Mesenchymal stem cell (in vitro differentiated cells and primary cell): ENCODE data around the gene SUCO.
A peak's percentile ranks its signal among the peaks of the same experiment; 100 is the strongest.

Experiments used
- DNase-seq: peaks from one replicate; pipeline ENCODE4 v3.0.0-alpha.2; 2013
- H2AFZ ChIP-seq: one replicate; pipeline ENCODE4 v1.6.1; 2013; ENCODE audit warnings: low read depth, mild to moderate bottlenecking, control low read depth, inconsistent platforms, low read length, moderate library complexity
- H2AK5ac ChIP-seq: 2 replicates; pipeline ENCODE4 v1.6.1; 2013; ENCODE audit warnings: low read length, moderate library complexity, mild to moderate bottlenecking, inconsistent platforms; ENCODE audit not compliant: severe bottlenecking
- H2BK120ac ChIP-seq: one replicate; pipeline ENCODE4 v1.6.1; 2013; ENCODE audit warnings: low read depth, mild to moderate bottlenecking, inconsistent platforms, low read length, moderate library complexity
- H2BK12ac ChIP-seq, 2 experiments: one replicate each; pipeline ENCODE4 v1.6.1; 2013; ENCODE audit warnings: inconsistent platforms in 2 of 2, low read length in 2 of 2, mild to moderate bottlenecking in 2 of 2, moderate library complexity in 2 of 2, control low read depth in 1 of 2
- H2BK15ac ChIP-seq: one replicate; pipeline ENCODE4 v1.6.1; 2013; ENCODE audit warnings: mild to moderate bottlenecking, low read depth, inconsistent platforms; ENCODE audit not compliant: poor library complexity, severe bottlenecking
- H2BK5ac ChIP-seq: 2 replicates; pipeline ENCODE4 v1.6.1; 2013; ENCODE audit warnings: low read depth, mild to moderate bottlenecking, low read length, control low read depth, inconsistent platforms; ENCODE audit not compliant: poor library complexity, severe bottlenecking
- H3K14ac ChIP-seq, 2 experiments: one replicate each; pipeline ENCODE4 v1.6.1; 2013; ENCODE audit warnings: inconsistent platforms in 2 of 2, low read length in 2 of 2, control low read depth in 1 of 2, mild to moderate bottlenecking in 1 of 2, moderate library complexity in 1 of 2
- H3K18ac ChIP-seq, 2 experiments: one replicate each; pipeline ENCODE4 v1.6.1; 2013; ENCODE audit warnings: inconsistent platforms in 2 of 2, low read length in 2 of 2, control low read depth in 1 of 2, low read depth in 1 of 2, mild to moderate bottlenecking in 1 of 2
- H3K23ac ChIP-seq, 2 experiments: one replicate each; pipeline ENCODE4 v1.6.1; 2013; ENCODE audit warnings: inconsistent platforms in 2 of 2, low read length in 2 of 2, mild to moderate bottlenecking in 2 of 2, moderate library complexity in 2 of 2, control low read depth in 1 of 2
- H3K27ac ChIP-seq: 2 replicates; pipeline ENCODE4 v1.5.1; 2013; ENCODE audit warnings: mild to moderate bottlenecking, moderate library complexity, low read length, control low read depth, inconsistent platforms; ENCODE audit not compliant: poor library complexity, severe bottlenecking
- H3K27me3 ChIP-seq, 2 experiments: 2 replicates each; pipeline versions ENCODE4 v1.6.1 to v1.7.0; 2013; ENCODE audit warnings: low read length in 2 of 2, mild to moderate bottlenecking in 2 of 2, moderate library complexity in 2 of 2, control low read depth in 1 of 2, inconsistent platforms in 1 of 2; ENCODE audit not compliant: control insufficient read depth in 1 of 2, insufficient read depth in 1 of 2
- H3K36me3 ChIP-seq, 2 experiments: 2 replicates each; pipeline versions ENCODE4 v1.6.1 to v1.7.0; 2013; ENCODE audit warnings: low read length in 2 of 2, control low read depth in 1 of 2, inconsistent platforms in 1 of 2, low read depth in 1 of 2, mild to moderate bottlenecking in 1 of 2; ENCODE audit not compliant: insufficient read depth in 2 of 2, control insufficient read depth in 1 of 2
- H3K4ac ChIP-seq, 2 experiments: one replicate each; pipeline ENCODE4 v1.6.1; 2013; ENCODE audit warnings: inconsistent platforms in 2 of 2, low read length in 2 of 2, mild to moderate bottlenecking in 2 of 2, moderate library complexity in 2 of 2, control low read depth in 1 of 2, low read depth in 1 of 2
- H3K4me1 ChIP-seq: 2 replicates; pipeline ENCODE4 v1.6.1; 2013; ENCODE audit warnings: low read depth, low read length, control low read depth; ENCODE audit not compliant: control insufficient read depth, insufficient read depth
- H3K4me2 ChIP-seq: 2 replicates; pipeline ENCODE4 v1.6.1; 2013; ENCODE audit warnings: low read length, mild to moderate bottlenecking, inconsistent platforms; ENCODE audit not compliant: poor library complexity, severe bottlenecking
- H3K4me3 ChIP-seq, 2 experiments: 2 replicates each; pipeline versions ENCODE4 v1.5.1 to v1.7.0; 2013; ENCODE audit warnings: low read length in 2 of 2, mild to moderate bottlenecking in 2 of 2, control low read depth in 1 of 2, low read depth in 1 of 2; ENCODE audit not compliant: insufficient read depth in 1 of 2
- H3K79me1 ChIP-seq: replicated peaks from 2 replicates; pipeline ENCODE4 v1.6.1; 2013; ENCODE audit warnings: mild to moderate bottlenecking, control low read depth, low read length, inconsistent platforms; ENCODE audit not compliant: poor library complexity, severe bottlenecking
- H3K9ac ChIP-seq: 2 replicates; pipeline ENCODE4 v1.7.0; 2013; ENCODE audit warnings: mild to moderate bottlenecking, low read length, moderate library complexity
- H3K9me3 ChIP-seq: 2 replicates; pipeline ENCODE4 v1.7.0; 2013; ENCODE audit warnings: mild to moderate bottlenecking, low read length; ENCODE audit not compliant: control insufficient read depth
- H4K8ac ChIP-seq: one replicate; pipeline ENCODE4 v1.6.1; 2013; ENCODE audit warnings: inconsistent platforms, mild to moderate bottlenecking, low read length, moderate library complexity
- H4K91ac ChIP-seq: one replicate; pipeline ENCODE4 v1.6.1; 2013; ENCODE audit warnings: mild to moderate bottlenecking, low read length, inconsistent platforms
- WGBS: methylation state at CpG from one replicate; pipeline ENCODE4 v1.1.7; 2013; ENCODE audit warnings: mixed read lengths; 5-methylcytosine and 5-hydroxymethylcytosine counted together

Gene SUCO

DNA sequence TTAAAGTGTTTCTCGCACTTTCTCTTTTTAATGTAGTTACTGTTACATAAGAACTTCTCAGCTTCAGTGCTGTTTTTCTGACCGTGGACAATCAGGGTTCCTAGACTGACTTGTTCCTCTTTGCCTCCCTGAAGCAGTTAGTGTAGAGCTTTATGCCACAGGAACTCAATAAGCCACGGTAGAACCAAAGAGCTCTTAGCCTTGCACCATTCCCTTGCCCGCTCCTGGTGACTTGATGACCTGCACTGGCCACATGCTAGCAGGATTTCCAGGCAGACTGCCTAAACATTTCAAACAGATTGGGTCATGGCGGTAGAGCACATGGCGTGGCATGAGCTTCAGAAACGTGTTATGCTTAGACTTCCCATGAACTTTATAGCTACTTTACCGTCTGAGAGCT, 107.2 kb downstream of the SUCO start:
- H3K23ac ChIP-seq, result peak overlapping the region in 1 of 2 experiments; percentile 23
- peaks cover 21% of the 10 kb centered on the region for H3K4me1 ChIP-seq
- no peak overlapping the region for H2BK15ac ChIP-seq
- H3K14ac ChIP-seq, result peak overlapping the region in 1 of 2 experiments; percentile 15
- H3K4me3 ChIP-seq, result no peak overlapping the region
- H3K36me3 ChIP-seq, result no peaks in the 10 kb centered on the region
- no peaks in the 10 kb centered on the region for H3K79me1 ChIP-seq
- peaks cover 12% of the 10 kb centered on the region for H3K9me3 ChIP-seq
- no peak overlapping the region for H3K4me2 ChIP-seq
- H3K18ac ChIP-seq, result no peak overlapping the region
- no peaks in the 10 kb centered on the region for H3K27me3 ChIP-seq
- WGBS, result 98% methylated on average over 8 of the region's 8 CpGs
- H2AK5ac ChIP-seq, result peak overlapping the region; percentile 65
- H2BK120ac ChIP-seq, result no peak overlapping the region
- no peak overlapping the region for H2AFZ ChIP-seq
- H4K8ac ChIP-seq, result no peak overlapping the region
- no peak for DNase-seq
- H2BK12ac ChIP-seq, result peak overlapping the region in 1 of 2 experiments; percentile 43
- H4K91ac ChIP-seq, result no peak overlapping the region
- H3K9ac ChIP-seq, result no peak overlapping the region
- peak overlapping the region; percentile 53 for H3K27ac ChIP-seq
- no peak overlapping the region for H3K4ac ChIP-seq
- H2BK5ac ChIP-seq, result no peak overlapping the region

DNA sequence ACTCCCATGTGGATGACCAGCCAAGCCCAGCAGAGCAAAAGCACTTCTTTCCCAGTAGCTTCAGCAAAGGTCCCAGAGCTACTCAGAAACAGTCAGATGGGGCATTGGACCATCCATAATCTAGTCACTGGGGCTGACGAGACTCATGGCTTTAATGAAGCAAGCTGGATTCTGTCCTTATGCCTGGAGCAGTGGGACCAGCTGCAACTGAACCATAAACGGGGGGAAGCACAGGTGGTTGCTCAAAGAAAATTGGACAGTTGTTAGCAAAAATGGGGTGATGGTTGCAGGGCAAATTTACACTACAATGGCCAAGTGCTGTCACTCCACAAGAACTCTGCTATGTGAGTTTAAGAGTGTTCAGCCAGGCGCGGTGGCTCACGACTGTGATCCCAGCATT, 108.5 kb downstream of the SUCO start:
- Histone ChIP-seq H3K9me3 (peaks cover 10% of the 10 kb centered on the region), H2BK120ac (no peak overlapping the region), H4K91ac (no peak overlapping the region), H3K27ac (no peak overlapping the region), H3K4me2 (no peak overlapping the region), H3K4ac (no peak overlapping the region), H2BK5ac (no peak overlapping the region), H3K27me3 (no peaks in the 10 kb centered on the region), H2BK12ac (no peak overlapping the region), H3K79me1 (no peaks in the 10 kb centered on the region), H2BK15ac (no peak overlapping the region), H3K18ac (no peak overlapping the region), H3K23ac (no peak overlapping the region), H2AK5ac (peak overlapping the region; percentile 21), H4K8ac (no peak overlapping the region), H3K9ac (no peak overlapping the region), H3K4me1 (peaks cover 21% of the 10 kb centered on the region), H2AFZ (no peak overlapping the region), H3K14ac (no peak overlapping the region), H3K36me3 (no peaks in the 10 kb centered on the region), H3K4me3 (no peak overlapping the region)
- DNase-seq, result no peak
- 76% methylated on average over 5 of the region's 5 CpGs for WGBS

DNA sequence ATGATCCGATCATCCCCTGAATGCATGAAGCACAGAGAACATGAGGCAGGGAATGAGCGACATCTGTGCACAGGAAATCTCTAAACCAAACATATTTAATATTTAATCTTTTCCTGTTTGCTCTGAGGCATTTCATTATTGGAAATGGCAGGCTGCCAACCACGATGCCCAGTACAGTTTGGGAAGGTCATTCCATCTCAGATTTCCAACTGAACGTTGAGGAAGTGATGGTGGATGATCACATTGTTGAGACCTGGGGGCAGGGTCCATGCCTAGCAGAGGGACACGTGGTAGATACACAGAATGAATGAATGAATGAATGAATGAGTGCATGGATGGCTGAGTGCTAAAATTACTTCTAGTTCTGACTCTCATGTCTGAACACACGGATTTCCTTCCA, 110.0 kb downstream of the SUCO start:
- no peaks in the 10 kb centered on the region for H3K36me3 ChIP-seq
- H4K8ac ChIP-seq, result no peak overlapping the region
- H2AFZ ChIP-seq, result no peak overlapping the region
- H3K4ac ChIP-seq, result no peak overlapping the region
- no peaks in the 10 kb centered on the region for H3K27me3 ChIP-seq
- no peak overlapping the region for H3K9ac ChIP-seq
- H3K4me2 ChIP-seq, result no peak overlapping the region
- no peak overlapping the region for H3K23ac ChIP-seq
- WGBS, result 90% methylated on average over 6 of the region's 6 CpGs
- no peak overlapping the region for H4K91ac ChIP-seq
- H3K18ac ChIP-seq, result no peak overlapping the region
- no peak overlapping the region for H2BK5ac ChIP-seq
- no peak overlapping the region for H2BK120ac ChIP-seq
- H2BK15ac ChIP-seq, result no peak overlapping the region
- no peak overlapping the region for H2BK12ac ChIP-seq
- no peak overlapping the region for H3K14ac ChIP-seq
- H3K4me1 ChIP-seq, result peaks cover 17% of the 10 kb centered on the region
- no peaks in the 10 kb centered on the region for H3K79me1 ChIP-seq
- no peak for DNase-seq
- H2AK5ac ChIP-seq, result no peak overlapping the region
- H3K27ac ChIP-seq, result no peak overlapping the region
- H3K9me3 ChIP-seq, result no peaks in the 10 kb centered on the region
- H3K4me3 ChIP-seq, result no peak overlapping the region

DNA sequence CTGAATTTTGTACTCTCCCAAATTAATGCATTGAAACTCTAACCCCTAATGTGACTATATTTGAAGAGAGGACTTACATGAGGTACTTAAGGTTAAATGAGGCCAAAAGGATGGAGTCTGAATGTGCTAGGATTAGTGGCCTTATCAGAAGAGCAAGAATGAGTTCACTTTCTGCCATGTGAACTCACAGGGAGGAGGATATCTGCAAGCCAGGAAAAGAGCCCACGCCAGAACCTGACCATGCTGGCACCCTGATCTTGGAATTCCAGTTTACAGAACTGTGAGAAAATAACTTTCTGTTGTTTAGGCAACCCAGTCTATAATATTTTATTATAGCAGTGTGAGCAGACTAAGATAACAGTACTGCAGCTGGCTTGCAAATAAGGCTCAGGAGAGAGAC, 113.7 kb downstream of the SUCO start:
- H2AFZ ChIP-seq, result no peak overlapping the region
- H2BK15ac ChIP-seq, result no peak overlapping the region
- no peak overlapping the region for H4K8ac ChIP-seq
- H3K18ac ChIP-seq, result no peak overlapping the region
- no peak overlapping the region for H3K9ac ChIP-seq
- no peak for DNase-seq
- no peak overlapping the region for H2BK12ac ChIP-seq
- no peak overlapping the region for H4K91ac ChIP-seq
- H3K4ac ChIP-seq, result no peak overlapping the region
- no peak overlapping the region for H3K14ac ChIP-seq
- no peaks in the 10 kb centered on the region for H3K79me1 ChIP-seq
- H2AK5ac ChIP-seq, result no peak overlapping the region
- no peaks in the 10 kb centered on the region for H3K9me3 ChIP-seq
- H3K27ac ChIP-seq, result no peak overlapping the region
- no peaks in the 10 kb centered on the region for H3K36me3 ChIP-seq
- H3K27me3 ChIP-seq, result no peaks in the 10 kb centered on the region
- H2BK120ac ChIP-seq, result no peak overlapping the region
- peaks cover 6% of the 10 kb centered on the region for H3K4me1 ChIP-seq
- H3K4me2 ChIP-seq, result no peak overlapping the region
- no peak overlapping the region for H3K23ac ChIP-seq
- WGBS, result 88% methylated on average over 1 of the region's 1 CpG
- H2BK5ac ChIP-seq, result no peak overlapping the region
- no peak overlapping the region for H3K4me3 ChIP-seq
